Endothelial cell of umbilical vein (primary cell): ENCODE measurements around the gene ARL2BP. TPM values are rescaled to one million over a fixed set of nuclear protein-coding genes. Genes with fewer than 3 reads are reported as not detected.
A peak's percentile ranks its signal among the peaks of the same experiment; 100 is the strongest.

Source experiments
- BruUV-seq: library from RNA; stranded (reverse); fragments of 400-500 nt; replicated peaks from 2 replicates; lab custom pipeline; 2021; lab: Mats Ljungman, UMichigan
- CTCF ChIA-PET: fragments of 300-600, 350-600 bp; sonication (Branson Sonifier 250); formaldehyde crosslinking; loops from one replicate; lab custom pipeline; 2021; ENCODE audit warnings: antibody characterized with exemption, inconsistent platforms; lab: Charles Lee
- POLR2A ChIA-PET: fragments of 300-600, 350-600 bp; sonication (Branson Sonifier 250); formaldehyde crosslinking; loops from one replicate; lab custom pipeline; 2021; ENCODE audit warnings: antibody characterized with exemption, inconsistent platforms; lab: Charles Lee
- DNase-seq: peaks from one replicate; pipeline ENCODE4 v3.0.0-alpha.2; 2011; ENCODE audit warnings: low read depth, low spot score
- FAIRE-seq: peaks from 2 replicates; lab custom pipeline; 2011; peaks lifted over from hg19 to GRCh38; lab: Jason Lieb, UNC
- H2AFZ ChIP-seq: 2 replicates; pipeline ENCODE4 v1.6.0; 2012; ENCODE audit warnings: low read depth, low read length, control low read depth, inconsistent platforms
- H3K27ac ChIP-seq: 2 replicates; pipeline ENCODE4 v1.5.1; 2011; ENCODE audit warnings: low read depth, mild to moderate bottlenecking, control low read depth, low read length, moderate library complexity; ENCODE audit not compliant: insufficient read depth
- H3K27me3 ChIP-seq, 2 experiments: 2 replicates each; pipeline versions ENCODE4 v1.6.0 to v1.6.1; 2011; ENCODE audit warnings: low read length in 2 of 2, mixed read lengths in 1 of 2; ENCODE audit not compliant: control insufficient read depth in 2 of 2, insufficient read depth in 2 of 2
- H3K36me3 ChIP-seq, 2 experiments: 2 replicates in 1 of 2; 3 replicates in 1 of 2; pipeline ENCODE4 v1.5.1; 2011; ENCODE audit warnings: low read length in 2 of 2, mild to moderate bottlenecking in 1 of 2, moderate library complexity in 1 of 2; ENCODE audit not compliant: control insufficient read depth in 2 of 2, insufficient read depth in 2 of 2; ENCODE audit errors: extremely low read depth in 1 of 2
- H3K4me1 ChIP-seq: 3 replicates; pipeline ENCODE4 v1.5.1; 2011; ENCODE audit warnings: mild to moderate bottlenecking, low read length; ENCODE audit not compliant: control insufficient read depth, insufficient read depth; ENCODE audit errors: extremely low read depth
- H3K4me2 ChIP-seq: 2 replicates; pipeline ENCODE4 v1.6.1; 2011; ENCODE audit warnings: low read length, control low read depth, mixed read lengths; ENCODE audit not compliant: insufficient read depth
- H3K4me3 ChIP-seq, 3 experiments: fragments of 200-600 bp in 1 of 3; sonication (generic), shearing (Covaris generic) in 1 of 3; replicated peaks in 1 of 3; 2 replicates each; pipeline ENCODE4 v1.5.1; 2011 to 2016; ENCODE audit warnings: control low read depth in 3 of 3, low read length in 3 of 3, mild to moderate bottlenecking in 2 of 3, inconsistent platforms in 1 of 3, low read depth in 1 of 3, moderate library complexity in 1 of 3; ENCODE audit not compliant: insufficient read depth in 1 of 3
- H3K79me2 ChIP-seq: 2 replicates; pipeline ENCODE4 v1.6.0; 2012; ENCODE audit warnings: low read length, inconsistent platforms; ENCODE audit not compliant: control insufficient read depth, insufficient read depth
- H3K9ac ChIP-seq: replicated peaks from 2 replicates; pipeline ENCODE3; 2011; ENCODE audit warnings: low read length, control low read depth; ENCODE audit not compliant: insufficient read depth; ENCODE audit errors: extremely low read depth
- H3K9me1 ChIP-seq: replicated peaks from 3 replicates; pipeline ENCODE4 v1.6.0; 2011; ENCODE audit warnings: mild to moderate bottlenecking, low read length; ENCODE audit not compliant: control insufficient read depth, insufficient read depth; ENCODE audit errors: extremely low read depth
- H3K9me3 ChIP-seq: replicated peaks from 2 replicates; pipeline ENCODE4 v1.5.1; 2012; ENCODE audit warnings: low read length, inconsistent platforms; ENCODE audit not compliant: control insufficient read depth, insufficient read depth
- H4K20me1 ChIP-seq: replicated peaks from 2 replicates; pipeline ENCODE3; 2011; ENCODE audit warnings: mild to moderate bottlenecking, low read length; ENCODE audit not compliant: control insufficient read depth, insufficient read depth; ENCODE audit errors: extremely low read depth
- CTCF ChIP-seq, 2 donors: IDR thresholded peaks; 1 replicate in 1 of 2; 2 replicates in 1 of 2; pipeline ENCODE4 v1.5.1; 2011; ENCODE audit warnings: low read length in 2 of 2, mild to moderate bottlenecking in 2 of 2, moderate library complexity in 2 of 2, control low read depth in 1 of 2, inconsistent platforms in 1 of 2, low read depth in 1 of 2; ENCODE audit not compliant: insufficient read depth in 1 of 2; ENCODE audit errors: extremely low read depth in 1 of 2
- EZH2 ChIP-seq: IDR thresholded peaks from 2 replicates; pipeline ENCODE4 v1.6.1; 2012; ENCODE audit warnings: borderline replicate concordance, low read depth, mild to moderate bottlenecking, moderate library complexity, low read length, inconsistent platforms; ENCODE audit not compliant: severe bottlenecking
- FOS ChIP-seq: IDR thresholded peaks from 2 replicates; pipeline ENCODE4 v1.6.1; 2011; ENCODE audit warnings: mild to moderate bottlenecking, low read length, moderate library complexity, borderline replicate concordance; ENCODE audit not compliant: insufficient read depth
- GATA2 ChIP-seq: IDR thresholded peaks from 2 replicates; pipeline ENCODE4 v1.7.0; 2011; ENCODE audit warnings: low read depth, mild to moderate bottlenecking, moderate library complexity, mixed read lengths, low read length; ENCODE audit not compliant: insufficient read length, insufficient read depth
- JUN ChIP-seq: IDR thresholded peaks from 2 replicates; pipeline ENCODE4 v1.6.1; 2011; ENCODE audit warnings: borderline replicate concordance, low read depth; ENCODE audit not compliant: insufficient read length, insufficient read depth
- MAX ChIP-seq: IDR thresholded peaks from 2 replicates; pipeline ENCODE4 v1.6.1; 2011; ENCODE audit not compliant: insufficient read depth, insufficient read length
- MYC ChIP-seq: IDR thresholded peaks from one replicate; pipeline ENCODE4 v1.6.1; 2011; ENCODE audit warnings: mild to moderate bottlenecking, low read depth, low read length
- POLR2A ChIP-seq: IDR thresholded peaks from 2 replicates; pipeline ENCODE4 v1.6.1; 2012; ENCODE audit warnings: low read depth, mild to moderate bottlenecking, control low read depth, low read length
- POLR2AphosphoS5 ChIP-seq: IDR thresholded peaks from 2 replicates; pipeline ENCODE4 v1.6.1; 2012; ENCODE audit warnings: low read depth, mild to moderate bottlenecking, control low read depth, low read length, moderate library complexity; ENCODE audit not compliant: insufficient read depth
- dilution Hi-C: fragments of 300-500 bp; cut with MboI; formaldehyde crosslinking; loops from one replicate; pipeline ENCODE4 v1.15.0; 2019; ENCODE audit warnings: low sequenced_read_pairs; ENCODE audit not compliant: extremely low pct_ligation_motif_present
- intact Hi-C: fragments of 100-400 bp; cut with micrococcal nuclease; formaldehyde crosslinking; loops from one replicate; pipeline ENCODE4 v1.10.0; 2022
- polyA plus RNA-seq, 4 experiments: library from polyadenylated mRNA; depleted of rRNA in 3 of 4; stranded (reverse) in 3 of 4; unstranded in 1 of 4; fragments of >200 nt; gene quantifications; 2 replicates each; pipeline versions ENCODE4 v1.2.1 to v1.2.3, GENCODE V29; 2011 to 2012; ENCODE audit warnings: missing spikeins in 1 of 4
- total RNA-seq: library from RNA; stranded (reverse); gene quantifications from 2 replicates; pipeline ENCODE4 v1.2.3, GENCODE V29; 2021

The ARL2BP gene
- total and polyA plus RNA-seq, 2 donors (not counting 3 experiments of a cell fraction or from before 2014, with no cell fraction given) = 80.4 to 111 TPM

DNA sequence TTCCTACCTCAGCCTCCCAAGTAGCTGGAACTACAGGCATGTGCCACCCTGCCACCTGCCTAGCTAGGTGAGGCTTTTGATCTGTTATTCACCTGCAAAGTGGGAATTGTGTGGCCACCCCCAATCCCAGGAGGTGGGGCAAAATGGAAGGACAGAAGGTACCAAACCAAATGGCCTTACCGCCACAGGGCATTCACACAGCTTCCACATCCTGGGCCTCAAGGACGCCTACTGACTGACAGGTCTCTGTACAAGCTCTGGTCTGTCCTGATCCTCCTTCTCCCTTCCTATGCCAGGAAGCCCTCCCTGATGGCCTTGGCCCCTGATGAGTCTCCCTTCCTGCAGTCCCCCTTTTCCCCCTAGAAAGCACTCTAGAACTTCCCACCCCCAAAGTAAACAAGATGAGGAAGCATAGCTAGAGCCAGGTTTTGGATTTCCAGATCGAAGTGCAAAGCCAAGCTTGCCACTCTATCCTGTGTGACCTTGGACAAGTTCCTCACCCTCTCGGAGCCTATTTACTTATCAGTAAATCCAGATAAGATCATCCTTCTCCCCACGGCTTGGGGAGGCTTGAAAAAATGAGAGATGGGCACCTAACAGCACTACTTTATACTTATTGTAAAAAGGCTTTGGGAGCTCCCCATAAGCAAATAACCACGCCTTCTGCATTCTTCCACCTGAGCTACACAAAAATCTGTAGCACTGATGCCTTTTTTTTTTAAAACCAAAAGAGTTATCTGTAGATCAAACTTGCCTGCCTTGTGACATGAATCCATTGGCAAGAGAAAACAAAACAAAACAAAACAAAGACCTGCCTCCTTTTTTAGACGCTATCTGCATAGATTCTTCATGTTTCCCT lies 35.0 kb downstream of the ARL2BP start:
- Histone ChIP-seq H3K9me3 (no peaks in the 10 kb centered on the region), H3K79me2 (no peaks in the 10 kb centered on the region), H3K27me3 (no peaks in the 10 kb centered on the region), H3K9me1 (no peaks in the 10 kb centered on the region), H3K4me1 (peaks cover 23% of the 10 kb centered on the region), H3K27ac (no peak overlapping the region), H3K9ac (no peak overlapping the region), H3K36me3 (no peaks in the 10 kb centered on the region), H3K4me2 (peak overlapping the region; percentile 4), H2AFZ (no peak overlapping the region), H4K20me1 (no peaks in the 10 kb centered on the region), H3K4me3 (no peak overlapping the region)
- intact Hi-C loops = loop anchor here (5.0 kb wide), 1 partner anchor 93 kb away; the partner anchor contains the start of genes PSME3IP1 and RSPRY1
- BruUV-seq = no TSS peak
- DNase-seq = no peak
- ChIA-PET CTCF (interaction anchor here (0.8 to 1.1 kb wide), 3 partner anchors 8 to 21 kb away, joined by 3 to 4 read pairs (median 3); no protein-coding TSS in a partner anchor), POLR2A (interaction anchor here (0.8 kb wide), 1 partner anchor 36 kb away, joined by 4 read pairs; no protein-coding TSS in a partner anchor)
- peak; percentile 74 for FAIRE-seq
- dilution Hi-C loops = no loop called here
- TF ChIP-seq FOS (peak; percentile 26), GATA2 (peak; percentile 70), MYC (no peak), JUN (no peak), MAX (no peak), POLR2A (no peak), CTCF (IDR thresholded peaks at IDR 0.05; ENCODE audit: extremely low read depth in 1 of 2, insufficient read depth in 1 of 2, low read depth in 1 of 2, low read length in 2 of 2) (no peak), POLR2AphosphoS5 (peak; percentile 24), EZH2 (no peak)
